ENCODE data around the gene COPG2.
"Not testable (repeated sequence)": the region's sequence is repeated elsewhere in the genome, so short reads cannot be mapped to it uniquely, and the experiment has no call there.

COPG2 gene

GRCh38 chr7:130668258-130669084 lies at the start of gene COPG2:
TSS of gene COPG2 (minus strand) at chr7:130668748. CDS start at chr7:130668668, 80 bp downstream.
- Histone ChIP-seq H3K27me3 (ENCODE audit: low read depth, low read length) (no peaks in the 10 kb centered on the region), H3K4me3 (ENCODE audit: low read depth in 1 of 2, low read length in 2 of 2) (peak within 1 kb of the TSS; percentile 83 to 86), H3K27ac (ENCODE audit: low read length) (peak within 1 kb of the TSS; percentile 64), H3K9me3 (ENCODE audit: control insufficient read depth in 1 of 2, low read length in 2 of 2) (no peaks in the 10 kb centered on the region), H3K36me3 (ENCODE audit: control insufficient read depth in 1 of 2, insufficient read depth in 2 of 2, low read length in 2 of 2) (no peaks in the 10 kb centered on the region), H3K4me1 (ENCODE audit: control insufficient read depth in 1 of 2, insufficient read depth in 2 of 2, low read length in 2 of 2) (peaks cover 0 to 9% of the 10 kb centered on the region in 2 donors)

- no peaks in the 10 kb centered on the region for H3K4me1 ChIP-seq (ENCODE audit: control insufficient read depth in 1 of 2, insufficient read depth in 2 of 2, low read length in 2 of 2)
- no peak overlapping the region for H3K27ac ChIP-seq (ENCODE audit: low read length)
- H3K27me3 ChIP-seq (ENCODE audit: low read depth, low read length): no peaks in the 10 kb centered on the region
- H3K9me3 ChIP-seq (ENCODE audit: control insufficient read depth in 1 of 2, low read length in 2 of 2): no peaks in the 10 kb centered on the region
- H3K4me3 ChIP-seq (ENCODE audit: low read depth in 1 of 2, low read length in 2 of 2): no peak overlapping the region
- no peaks in the 10 kb centered on the region for H3K36me3 ChIP-seq (ENCODE audit: control insufficient read depth in 1 of 2, insufficient read depth in 2 of 2, low read length in 2 of 2)
These were observed 43.9 kb upstream of the COPG2 start for GRCh38 chr7:130712416-130712815.

GRCh38 chr7:130708766-130709165 lies 40.2 kb upstream of the COPG2 start:
- Histone ChIP-seq H3K4me1 (ENCODE audit: control insufficient read depth in 1 of 2, insufficient read depth in 2 of 2, low read length in 2 of 2) (no peaks in the 10 kb centered on the region), H3K27ac (ENCODE audit: low read length) (no peak overlapping the region), H3K36me3 (ENCODE audit: control insufficient read depth in 1 of 2, insufficient read depth in 2 of 2, low read length in 2 of 2) (no peaks in the 10 kb centered on the region), H3K4me3 (ENCODE audit: low read depth in 1 of 2, low read length in 2 of 2) (no peak overlapping the region), H3K27me3 (ENCODE audit: low read depth, low read length) (no peaks in the 10 kb centered on the region), H3K9me3 (ENCODE audit: control insufficient read depth in 1 of 2, low read length in 2 of 2) (no peaks in the 10 kb centered on the region)

GRCh38 chr7:130708001-130708400 lies 39.5 kb upstream of the COPG2 start:
- Histone ChIP-seq H3K4me3 (ENCODE audit: low read depth in 1 of 2, low read length in 2 of 2) (no peak overlapping the region), H3K4me1 (ENCODE audit: control insufficient read depth in 1 of 2, insufficient read depth in 2 of 2, low read length in 2 of 2) (no peaks in the 10 kb centered on the region), H3K27ac (ENCODE audit: low read length) (no peak overlapping the region), H3K27me3 (ENCODE audit: low read depth, low read length) (no peaks in the 10 kb centered on the region), H3K9me3 (ENCODE audit: control insufficient read depth in 1 of 2, low read length in 2 of 2) (no peaks in the 10 kb centered on the region), H3K36me3 (ENCODE audit: control insufficient read depth in 1 of 2, insufficient read depth in 2 of 2, low read length in 2 of 2) (no peaks in the 10 kb centered on the region)

- Histone ChIP-seq H3K4me3 (ENCODE audit: low read depth in 1 of 2, low read length in 2 of 2) (no peak overlapping the region), H3K27me3 (ENCODE audit: low read depth, low read length) (no peaks in the 10 kb centered on the region), H3K4me1 (ENCODE audit: control insufficient read depth in 1 of 2, insufficient read depth in 2 of 2, low read length in 2 of 2) (no peaks in the 10 kb centered on the region), H3K36me3 (ENCODE audit: control insufficient read depth in 1 of 2, insufficient read depth in 2 of 2, low read length in 2 of 2) (no peaks in the 10 kb centered on the region), H3K27ac (ENCODE audit: low read length) (no peak overlapping the region), H3K9me3 (ENCODE audit: control insufficient read depth in 1 of 2, low read length in 2 of 2) (no peaks in the 10 kb centered on the region)
These were observed 35.3 kb upstream of the COPG2 start for GRCh38 chr7:130703851-130704250.

- no peaks in the 10 kb centered on the region for H3K27me3 ChIP-seq (ENCODE audit: low read depth, low read length)
- no peaks in the 10 kb centered on the region for H3K4me1 ChIP-seq (ENCODE audit: control insufficient read depth in 1 of 2, insufficient read depth in 2 of 2, low read length in 2 of 2)
- H3K9me3 ChIP-seq (ENCODE audit: control insufficient read depth in 1 of 2, low read length in 2 of 2): no peaks in the 10 kb centered on the region
- H3K27ac ChIP-seq (ENCODE audit: low read length): no peak overlapping the region
- no peak overlapping the region for H3K4me3 ChIP-seq (ENCODE audit: low read depth in 1 of 2, low read length in 2 of 2)
- no peaks in the 10 kb centered on the region for H3K36me3 ChIP-seq (ENCODE audit: control insufficient read depth in 1 of 2, insufficient read depth in 2 of 2, low read length in 2 of 2)
These were observed 33.1 kb upstream of the COPG2 start for GRCh38 chr7:130701650-130702049.

- Histone ChIP-seq H3K27me3 (ENCODE audit: low read depth, low read length) (no peaks in the 10 kb centered on the region), H3K4me3 (ENCODE audit: low read depth in 1 of 2, low read length in 2 of 2) (no peak overlapping the region), H3K9me3 (ENCODE audit: control insufficient read depth in 1 of 2, low read length in 2 of 2) (no peaks in the 10 kb centered on the region), H3K4me1 (ENCODE audit: control insufficient read depth in 1 of 2, insufficient read depth in 2 of 2, low read length in 2 of 2) (no peaks in the 10 kb centered on the region), H3K36me3 (ENCODE audit: control insufficient read depth in 1 of 2, insufficient read depth in 2 of 2, low read length in 2 of 2) (no peaks in the 10 kb centered on the region), H3K27ac (ENCODE audit: low read length) (no peak overlapping the region)
These were observed 32.2 kb upstream of the COPG2 start for GRCh38 chr7:130700760-130701159.

- no peaks in the 10 kb centered on the region for H3K4me1 ChIP-seq (ENCODE audit: control insufficient read depth in 1 of 2, insufficient read depth in 2 of 2, low read length in 2 of 2)
- no peaks in the 10 kb centered on the region for H3K27me3 ChIP-seq (ENCODE audit: low read depth, low read length)
- no peaks in the 10 kb centered on the region for H3K9me3 ChIP-seq (ENCODE audit: control insufficient read depth in 1 of 2, low read length in 2 of 2)
- no peak overlapping the region for H3K27ac ChIP-seq (ENCODE audit: low read length)
- no peaks in the 10 kb centered on the region for H3K36me3 ChIP-seq (ENCODE audit: control insufficient read depth in 1 of 2, insufficient read depth in 2 of 2, low read length in 2 of 2)
- no peak overlapping the region for H3K4me3 ChIP-seq (ENCODE audit: low read depth in 1 of 2, low read length in 2 of 2)
These were observed 31.1 kb upstream of the COPG2 start for GRCh38 chr7:130699686-130700085.

GRCh38 chr7:130697820-130698219 lies 29.3 kb upstream of the COPG2 start:
- Histone ChIP-seq H3K36me3 (ENCODE audit: control insufficient read depth in 1 of 2, insufficient read depth in 2 of 2, low read length in 2 of 2) (no peaks in the 10 kb centered on the region), H3K27me3 (ENCODE audit: low read depth, low read length) (no peaks in the 10 kb centered on the region), H3K4me3 (ENCODE audit: low read depth in 1 of 2, low read length in 2 of 2) (no peak overlapping the region), H3K9me3 (ENCODE audit: control insufficient read depth in 1 of 2, low read length in 2 of 2) (no peaks in the 10 kb centered on the region), H3K27ac (ENCODE audit: low read length) (no peak overlapping the region), H3K4me1 (ENCODE audit: control insufficient read depth in 1 of 2, insufficient read depth in 2 of 2, low read length in 2 of 2) (no peaks in the 10 kb centered on the region)

GRCh38 chr7:130695840-130696239 lies 27.3 kb upstream of the COPG2 start:
- Histone ChIP-seq H3K36me3 (ENCODE audit: control insufficient read depth in 1 of 2, insufficient read depth in 2 of 2, low read length in 2 of 2) (no peaks in the 10 kb centered on the region), H3K27me3 (ENCODE audit: low read depth, low read length) (no peaks in the 10 kb centered on the region), H3K27ac (ENCODE audit: low read length) (no peak overlapping the region), H3K4me3 (ENCODE audit: low read depth in 1 of 2, low read length in 2 of 2) (no peak overlapping the region), H3K9me3 (ENCODE audit: control insufficient read depth in 1 of 2, low read length in 2 of 2) (no peaks in the 10 kb centered on the region), H3K4me1 (ENCODE audit: control insufficient read depth in 1 of 2, insufficient read depth in 2 of 2, low read length in 2 of 2) (no peaks in the 10 kb centered on the region)

- H3K4me3 ChIP-seq (ENCODE audit: low read depth in 1 of 2, low read length in 2 of 2); H3K9me3 ChIP-seq (ENCODE audit: control insufficient read depth in 1 of 2, low read length in 2 of 2); H3K27me3 ChIP-seq (ENCODE audit: low read depth, low read length); H3K36me3 ChIP-seq (ENCODE audit: control insufficient read depth in 1 of 2, insufficient read depth in 2 of 2, low read length in 2 of 2); H3K27ac ChIP-seq (ENCODE audit: low read length); H3K4me1 ChIP-seq (ENCODE audit: control insufficient read depth in 1 of 2, insufficient read depth in 2 of 2, low read length in 2 of 2): not testable (repeated sequence)
These were observed 23.8 kb upstream of the COPG2 start for GRCh38 chr7:130692396-130692795.

GRCh38 chr7:130689683-130690082 lies 21.1 kb upstream of the COPG2 start:
- H3K4me3 ChIP-seq (ENCODE audit: low read depth in 1 of 2, low read length in 2 of 2): no peak overlapping the region
- no peaks in the 10 kb centered on the region for H3K36me3 ChIP-seq (ENCODE audit: control insufficient read depth in 1 of 2, insufficient read depth in 2 of 2, low read length in 2 of 2)
- H3K27me3 ChIP-seq (ENCODE audit: low read depth, low read length): no peaks in the 10 kb centered on the region
- H3K27ac ChIP-seq (ENCODE audit: low read length): no peak overlapping the region
- H3K4me1 ChIP-seq (ENCODE audit: control insufficient read depth in 1 of 2, insufficient read depth in 2 of 2, low read length in 2 of 2): no peaks in the 10 kb centered on the region
- peaks cover 0 to 7% of the 10 kb centered on the region in 2 donors for H3K9me3 ChIP-seq (ENCODE audit: control insufficient read depth in 1 of 2, low read length in 2 of 2)
